Astrocyte (in vitro differentiated cells and primary cell): ENCODE data around the gene KLK12. TPM values are rescaled to one million over a fixed set of nuclear protein-coding genes. Genes with fewer than 3 reads are reported as not detected.

Experiments used
- DNase-seq: peaks from one replicate; pipeline ENCODE4 v3.0.0-alpha.2; 2010; ENCODE audit warnings: low read depth
- FAIRE-seq: peaks from 2 replicates; lab custom pipeline; 2011; peaks lifted over from hg19 to GRCh38; lab: Jason Lieb, UNC
- H2AFZ ChIP-seq: 2 replicates; pipeline ENCODE4 v1.6.0; 2012; ENCODE audit warnings: low read depth, low read length, inconsistent platforms
- H3K27ac ChIP-seq: 2 replicates; pipeline ENCODE4 v1.5.1; 2011; ENCODE audit warnings: low read depth, low read length, inconsistent platforms
- H3K27me3 ChIP-seq: 2 replicates; pipeline ENCODE4 v1.6.0; 2011; ENCODE audit warnings: low read length, inconsistent platforms; ENCODE audit not compliant: insufficient read depth
- H3K36me3 ChIP-seq: 2 replicates; pipeline ENCODE4 v1.5.1; 2011; ENCODE audit warnings: low read length, inconsistent platforms; ENCODE audit not compliant: insufficient read depth
- H3K4me1 ChIP-seq: 2 replicates; pipeline ENCODE4 v1.5.1; 2011; ENCODE audit warnings: low read length, inconsistent platforms; ENCODE audit not compliant: insufficient read depth
- H3K4me2 ChIP-seq: 2 replicates; pipeline ENCODE4 v1.6.0; 2012; ENCODE audit warnings: low read length, inconsistent platforms
- H3K4me3 ChIP-seq: 2 replicates; pipeline ENCODE4 v1.5.1; 2011; ENCODE audit warnings: low read depth, mild to moderate bottlenecking, low read length, inconsistent platforms; ENCODE audit not compliant: insufficient read depth
- H3K79me2 ChIP-seq: 2 replicates; pipeline ENCODE4 v1.6.0; 2012; ENCODE audit warnings: mild to moderate bottlenecking, low read length, inconsistent platforms; ENCODE audit not compliant: insufficient read depth
- H3K9ac ChIP-seq: 2 replicates; pipeline ENCODE4 v1.6.0; 2012; ENCODE audit warnings: mild to moderate bottlenecking, low read length, inconsistent platforms
- H3K9me3 ChIP-seq: 2 replicates; pipeline ENCODE4 v1.5.1; 2012; ENCODE audit warnings: low read depth, mild to moderate bottlenecking, low read length, inconsistent platforms; ENCODE audit not compliant: insufficient read depth
- H4K20me1 ChIP-seq: 2 replicates; pipeline ENCODE4 v1.6.0; 2012; ENCODE audit warnings: low read length, inconsistent platforms; ENCODE audit not compliant: insufficient read depth
- H3K27ac Mint-ChIP-seq: one replicate; pipeline ENCODE4 v1.8.0; 2021; ENCODE audit warnings: mild to moderate bottlenecking, mixed read lengths; ENCODE audit not compliant: unreplicated experiment
- H3K27me3 Mint-ChIP-seq: one replicate; pipeline ENCODE4 v1.8.0; 2021; ENCODE audit warnings: low read depth, mixed read lengths; ENCODE audit not compliant: unreplicated experiment
- H3K36me3 Mint-ChIP-seq: one replicate; pipeline ENCODE4 v1.8.0; 2021; ENCODE audit warnings: low read depth, mixed read lengths; ENCODE audit not compliant: unreplicated experiment
- H3K4me1 Mint-ChIP-seq: one replicate; pipeline ENCODE4 v1.8.0; 2021; ENCODE audit warnings: low read depth, mixed read lengths; ENCODE audit not compliant: unreplicated experiment
- H3K4me3 Mint-ChIP-seq: one replicate; pipeline ENCODE4 v1.8.0; 2021; ENCODE audit warnings: mild to moderate bottlenecking, moderate library complexity, mixed read lengths; ENCODE audit not compliant: unreplicated experiment
- H3K9me3 Mint-ChIP-seq: one replicate; pipeline ENCODE4 v1.8.0; 2021; ENCODE audit warnings: mild to moderate bottlenecking, mixed read lengths; ENCODE audit not compliant: unreplicated experiment
- EZH2 ChIP-seq: IDR thresholded peaks from 2 replicates; pipeline ENCODE4 v1.6.1; 2012; ENCODE audit warnings: mild to moderate bottlenecking, low read length, inconsistent platforms; ENCODE audit not compliant: insufficient read depth
- total RNA-seq: library from RNA; stranded (reverse); gene quantifications from 2 replicates; pipeline ENCODE4 v1.2.1, GENCODE V29; 2021
- TF ChIP-seq, protein P1 (sequence below): IDR thresholded peaks from 2 replicates; pipeline ENCODE4 v1.5.1; 2011; ENCODE audit warnings: low read depth, mild to moderate bottlenecking, inconsistent platforms, low read length, moderate library complexity; ENCODE audit not compliant: insufficient read depth

KLK12 gene
- total RNA-seq, 1 donor from 2014 or later: not detected

DNA sequence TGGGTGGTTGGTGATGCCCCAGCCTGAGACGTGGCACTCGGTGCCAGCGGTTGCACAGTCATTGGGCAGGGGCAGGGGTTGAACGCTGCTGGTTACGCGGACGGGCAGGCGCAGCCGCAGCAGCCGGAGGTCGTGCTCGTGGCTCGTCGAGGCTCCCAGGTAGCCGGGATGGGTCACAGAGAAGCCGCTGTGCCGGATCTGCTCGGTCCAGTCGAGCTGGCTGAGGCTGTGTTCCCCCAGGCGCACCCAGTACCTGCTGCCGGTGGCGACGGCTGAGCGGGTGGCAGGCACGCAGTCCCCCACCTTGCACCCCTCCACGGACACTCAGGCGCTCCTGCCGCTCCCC, 2.9 kb downstream of the KLK12 start:
- no peak for FAIRE-seq
- H3K36me3 ChIP-seq: no peaks in the 10 kb centered on the region
- no peaks in the 10 kb centered on the region for H3K4me1 ChIP-seq
- no peaks in the 10 kb centered on the region for H4K20me1 ChIP-seq
- H2AFZ ChIP-seq: no peak overlapping the region
- TF ChIP-seq EZH2: no peak
- TF ChIP-seq, protein P1, sequence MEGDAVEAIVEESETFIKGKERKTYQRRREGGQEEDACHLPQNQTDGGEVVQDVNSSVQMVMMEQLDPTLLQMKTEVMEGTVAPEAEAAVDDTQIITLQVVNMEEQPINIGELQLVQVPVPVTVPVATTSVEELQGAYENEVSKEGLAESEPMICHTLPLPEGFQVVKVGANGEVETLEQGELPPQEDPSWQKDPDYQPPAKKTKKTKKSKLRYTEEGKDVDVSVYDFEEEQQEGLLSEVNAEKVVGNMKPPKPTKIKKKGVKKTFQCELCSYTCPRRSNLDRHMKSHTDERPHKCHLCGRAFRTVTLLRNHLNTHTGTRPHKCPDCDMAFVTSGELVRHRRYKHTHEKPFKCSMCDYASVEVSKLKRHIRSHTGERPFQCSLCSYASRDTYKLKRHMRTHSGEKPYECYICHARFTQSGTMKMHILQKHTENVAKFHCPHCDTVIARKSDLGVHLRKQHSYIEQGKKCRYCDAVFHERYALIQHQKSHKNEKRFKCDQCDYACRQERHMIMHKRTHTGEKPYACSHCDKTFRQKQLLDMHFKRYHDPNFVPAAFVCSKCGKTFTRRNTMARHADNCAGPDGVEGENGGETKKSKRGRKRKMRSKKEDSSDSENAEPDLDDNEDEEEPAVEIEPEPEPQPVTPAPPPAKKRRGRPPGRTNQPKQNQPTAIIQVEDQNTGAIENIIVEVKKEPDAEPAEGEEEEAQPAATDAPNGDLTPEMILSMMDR: no peak
- Mint-ChIP-seq H3K4me1 (no peaks in the 10 kb centered on the region), H3K27ac (no peak overlapping the region), H3K4me3 (no peak overlapping the region), H3K9me3 (peaks cover 7% of the 10 kb centered on the region), H3K36me3 (no peaks in the 10 kb centered on the region), H3K27me3 (peaks cover 39% of the 10 kb centered on the region)
- H3K9ac ChIP-seq: no peak overlapping the region
- H3K4me3 ChIP-seq: no peak overlapping the region
- H3K27ac ChIP-seq: no peak overlapping the region
- no peaks in the 10 kb centered on the region for H3K27me3 ChIP-seq
- no peak for DNase-seq
- H3K9me3 ChIP-seq: no peaks in the 10 kb centered on the region
- no peak overlapping the region for H3K4me2 ChIP-seq
- H3K79me2 ChIP-seq: no peaks in the 10 kb centered on the region

DNA sequence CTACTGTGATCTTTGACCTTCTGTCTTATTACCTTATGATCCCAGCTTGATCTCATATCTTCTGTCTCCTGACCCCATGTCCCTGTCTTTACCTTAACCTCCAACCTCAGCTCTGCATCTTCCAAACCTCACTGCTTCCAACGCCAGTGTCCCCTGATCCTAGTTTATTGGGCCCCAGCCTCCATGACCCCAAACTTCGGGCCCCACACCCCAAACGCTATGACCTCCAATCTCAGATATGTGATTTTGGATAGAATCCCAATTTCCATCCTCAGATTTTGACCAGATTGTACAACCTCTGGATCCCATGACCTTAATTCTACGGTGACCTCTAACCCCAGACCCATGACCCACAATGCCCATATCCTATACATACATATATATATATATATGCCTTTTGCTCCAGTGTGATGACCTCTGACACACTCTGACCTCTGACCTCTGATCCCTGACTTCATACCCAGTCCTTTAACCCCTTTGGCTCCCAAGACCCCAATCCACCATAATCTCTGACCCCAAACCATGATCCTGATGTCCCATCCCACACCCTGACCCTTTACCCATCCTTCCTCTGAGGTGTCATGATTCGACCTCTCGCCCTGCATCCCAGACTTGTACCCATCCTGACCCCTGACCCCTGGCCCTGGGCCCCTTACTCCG, 3.5 kb downstream of the KLK12 start:
- Histone ChIP-seq H3K27me3 (no peaks in the 10 kb centered on the region), H3K9me3 (no peaks in the 10 kb centered on the region), H3K4me3 (no peak overlapping the region), H3K4me2 (no peak overlapping the region), H3K36me3 (no peaks in the 10 kb centered on the region), H3K79me2 (no peaks in the 10 kb centered on the region), H2AFZ (no peak overlapping the region), H3K9ac (no peak overlapping the region), H3K27ac (no peak overlapping the region), H3K4me1 (no peaks in the 10 kb centered on the region), H4K20me1 (no peaks in the 10 kb centered on the region)
- Mint-ChIP-seq H3K4me3 (no peak overlapping the region), H3K27me3 (peaks cover 40% of the 10 kb centered on the region), H3K27ac (no peak overlapping the region), H3K4me1 (no peaks in the 10 kb centered on the region), H3K9me3 (peaks cover 7% of the 10 kb centered on the region), H3K36me3 (no peaks in the 10 kb centered on the region)
- DNase-seq: no peak
- no peak for TF ChIP-seq EZH2
- TF ChIP-seq, protein P1: no peak
- no peak for FAIRE-seq

DNA sequence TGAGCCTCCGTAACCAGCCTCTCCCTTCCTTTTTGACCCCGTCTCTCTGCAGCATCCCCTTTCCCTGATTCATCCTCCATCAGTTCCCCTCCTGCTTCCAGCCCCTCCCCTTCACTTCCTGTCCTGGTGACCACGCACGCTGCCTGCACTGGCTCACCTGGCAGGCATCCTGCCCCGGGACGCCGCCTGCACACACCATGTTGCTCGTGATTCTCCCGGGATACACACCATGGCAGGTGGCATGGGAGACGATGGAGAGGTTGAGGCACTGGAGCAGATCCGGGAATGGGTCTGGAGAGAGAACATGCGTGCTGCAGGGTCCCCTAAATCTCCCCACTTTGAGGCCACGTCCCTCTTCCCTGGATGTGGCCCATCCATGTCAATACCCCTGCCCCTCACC, 4.2 kb downstream of the KLK12 start:
- Mint-ChIP-seq H3K27me3 (peaks cover 42% of the 10 kb centered on the region), H3K36me3 (no peaks in the 10 kb centered on the region), H3K4me1 (no peaks in the 10 kb centered on the region), H3K27ac (no peak overlapping the region), H3K4me3 (no peak overlapping the region), H3K9me3 (peaks cover 7% of the 10 kb centered on the region)
- Histone ChIP-seq H3K9me3 (no peaks in the 10 kb centered on the region), H2AFZ (no peak overlapping the region), H3K4me2 (no peak overlapping the region), H3K4me3 (no peak overlapping the region), H3K27me3 (no peaks in the 10 kb centered on the region), H3K36me3 (no peaks in the 10 kb centered on the region), H3K27ac (no peak overlapping the region), H3K79me2 (no peaks in the 10 kb centered on the region), H4K20me1 (no peaks in the 10 kb centered on the region), H3K9ac (no peak overlapping the region), H3K4me1 (no peaks in the 10 kb centered on the region)
- TF ChIP-seq, protein P1: no peak
- no peak for TF ChIP-seq EZH2
- no peak for DNase-seq
- no peak for FAIRE-seq
